GM19455 (cell line): Measurements from ENCODE around the gene CBARP.
A peak's percentile ranks its signal among the peaks of the same experiment; 100 is the strongest.

ENCODE experiments used
- ATAC-seq: cut with Tn5 transposase; IDR thresholded peaks from one replicate; pipeline ENCODE4 v1.9.1; 2021; ENCODE audit not compliant: unreplicated experiment

The CBARP gene

DNA sequence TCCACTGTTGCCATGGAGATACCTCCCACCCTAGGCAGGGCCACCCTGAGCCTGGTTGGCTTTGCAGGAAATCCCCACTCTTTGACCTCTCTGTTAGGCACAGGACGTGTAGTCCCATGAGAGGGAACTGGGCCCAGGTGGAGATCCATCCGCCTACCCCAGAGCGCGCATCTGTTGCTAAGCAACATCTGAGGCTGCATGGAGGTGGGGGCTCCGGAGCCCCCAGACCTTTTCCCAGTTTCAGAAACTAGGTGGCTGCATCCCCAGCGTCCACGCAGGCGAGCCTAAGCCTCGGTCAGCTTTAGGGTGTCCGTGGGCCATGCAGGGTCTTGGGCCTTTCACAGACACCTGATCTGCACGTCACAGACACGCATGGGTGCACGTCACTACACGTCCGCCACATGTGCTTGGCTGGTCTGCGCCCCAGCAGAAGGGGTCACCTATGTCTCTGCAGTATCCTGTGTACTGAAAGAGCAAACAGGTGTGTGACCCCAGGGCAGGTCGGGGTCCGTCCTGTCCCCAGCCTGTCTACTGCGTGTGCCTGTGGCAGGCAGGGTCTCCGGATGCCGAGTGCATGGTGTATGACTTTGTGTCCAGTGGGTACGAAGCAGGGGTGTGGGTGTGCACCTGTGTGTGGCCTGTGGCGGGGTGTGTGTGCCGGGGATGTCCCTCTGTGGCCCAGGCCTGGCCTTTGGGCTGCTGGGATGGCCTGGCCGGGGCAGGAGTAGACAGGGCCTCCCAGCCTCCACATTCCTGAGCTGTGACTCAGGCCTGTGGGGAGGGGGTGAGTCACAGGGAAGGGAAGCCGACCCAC lies 27.2 kb upstream of the CBARP start:
- ATAC-seq = no peak

DNA sequence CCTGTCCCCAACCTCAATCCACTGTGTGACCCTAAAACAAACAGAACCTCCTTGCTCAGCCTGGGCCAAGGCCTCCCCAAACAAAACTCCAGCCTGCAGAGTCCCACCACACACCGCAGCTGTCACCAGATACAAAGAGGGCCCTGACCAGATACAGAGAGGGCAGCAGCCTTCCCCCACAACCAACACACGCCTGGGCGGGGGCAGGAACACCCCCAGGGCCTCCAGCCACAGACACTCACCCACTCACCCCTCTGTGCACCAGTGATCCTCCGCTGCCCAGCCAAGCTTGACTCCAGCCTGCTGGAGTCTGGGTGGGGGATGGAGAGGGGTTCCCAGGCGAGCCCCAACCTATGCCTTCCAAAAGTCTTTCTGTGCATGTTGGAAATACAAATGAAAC lies 25.4 kb upstream of the CBARP start:
- no peak for ATAC-seq

DNA sequence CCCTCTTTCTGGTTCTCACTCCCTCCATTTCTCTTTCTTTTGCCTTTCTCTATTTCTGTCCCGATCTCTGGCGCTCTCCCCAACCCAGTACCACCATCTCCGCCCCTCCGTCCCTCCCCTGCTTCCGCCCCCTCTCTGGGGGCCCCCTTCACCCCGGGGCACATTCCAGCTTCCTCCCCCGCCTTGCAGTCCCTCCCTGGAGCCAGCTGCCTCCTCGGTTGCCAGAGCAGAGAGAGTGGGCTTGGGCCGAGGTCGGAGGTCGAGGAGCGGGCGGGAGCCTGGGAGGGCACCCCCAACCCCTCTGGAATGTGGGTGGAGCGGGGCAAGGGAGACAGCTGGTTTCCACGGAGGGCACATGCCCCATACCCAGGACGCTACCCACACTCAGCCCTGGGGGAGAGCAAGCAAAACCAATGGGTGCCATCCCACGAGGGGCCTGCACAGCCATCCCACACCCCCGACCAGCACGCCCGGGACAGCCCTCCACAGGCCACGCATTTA lies 24.9 kb upstream of the CBARP start:
- ATAC-seq = no peak

DNA sequence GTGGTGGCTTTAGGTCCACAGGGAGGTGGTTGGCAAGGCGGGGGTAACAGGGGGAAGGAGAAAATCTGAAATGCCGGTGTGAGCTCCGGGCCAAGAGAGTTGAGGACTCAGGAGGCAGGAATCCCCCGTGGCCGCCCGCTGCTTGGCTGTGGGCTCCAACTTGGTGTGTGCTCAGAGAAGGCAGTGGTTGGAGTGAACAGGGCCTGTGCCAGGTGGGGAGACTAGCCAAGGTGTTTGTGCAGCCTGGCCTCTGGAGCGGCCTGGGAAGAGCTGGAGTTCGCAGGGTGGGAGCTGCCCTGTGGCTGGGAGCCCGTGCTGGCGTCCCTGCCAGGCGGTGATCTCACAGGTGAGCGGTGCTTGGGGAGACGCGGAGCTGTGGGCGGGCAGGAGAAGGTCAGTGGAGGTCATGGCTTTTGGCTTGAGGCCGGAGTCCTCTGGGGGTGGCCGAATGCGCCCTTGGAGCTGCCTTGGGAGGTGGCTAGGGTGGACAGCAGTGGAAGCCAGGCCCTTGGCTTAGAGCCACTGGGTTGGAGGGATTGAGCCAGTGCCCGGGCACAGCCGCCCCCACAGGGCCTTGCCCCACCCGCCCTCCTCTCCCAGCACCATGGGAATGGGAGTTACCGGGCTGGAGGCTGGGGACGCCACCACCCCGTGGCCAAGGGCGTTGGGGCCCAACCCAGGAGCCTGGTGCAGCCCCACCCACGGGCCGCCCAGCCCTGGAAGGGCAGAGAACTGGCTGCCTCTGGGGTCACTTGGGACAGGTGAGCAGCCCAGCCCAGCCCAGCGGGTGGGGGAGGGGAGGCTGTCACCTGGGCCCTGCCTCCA lies 24.2 kb upstream of the CBARP start:
- ATAC-seq = no peak

DNA sequence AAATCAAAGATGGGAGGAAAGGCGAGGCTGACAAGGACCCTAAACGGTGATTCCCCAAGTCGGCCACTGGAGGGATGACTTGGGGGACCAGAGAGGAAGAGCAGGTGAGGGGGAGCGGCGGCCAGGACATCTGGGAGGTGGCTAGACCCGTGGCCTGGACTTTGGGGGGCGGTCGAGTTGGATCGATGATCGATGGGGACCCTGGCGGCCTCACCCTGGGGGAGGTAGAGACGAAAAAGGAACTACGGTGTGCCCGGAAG lies 23.7 kb upstream of the CBARP start:
- no peak for ATAC-seq

DNA sequence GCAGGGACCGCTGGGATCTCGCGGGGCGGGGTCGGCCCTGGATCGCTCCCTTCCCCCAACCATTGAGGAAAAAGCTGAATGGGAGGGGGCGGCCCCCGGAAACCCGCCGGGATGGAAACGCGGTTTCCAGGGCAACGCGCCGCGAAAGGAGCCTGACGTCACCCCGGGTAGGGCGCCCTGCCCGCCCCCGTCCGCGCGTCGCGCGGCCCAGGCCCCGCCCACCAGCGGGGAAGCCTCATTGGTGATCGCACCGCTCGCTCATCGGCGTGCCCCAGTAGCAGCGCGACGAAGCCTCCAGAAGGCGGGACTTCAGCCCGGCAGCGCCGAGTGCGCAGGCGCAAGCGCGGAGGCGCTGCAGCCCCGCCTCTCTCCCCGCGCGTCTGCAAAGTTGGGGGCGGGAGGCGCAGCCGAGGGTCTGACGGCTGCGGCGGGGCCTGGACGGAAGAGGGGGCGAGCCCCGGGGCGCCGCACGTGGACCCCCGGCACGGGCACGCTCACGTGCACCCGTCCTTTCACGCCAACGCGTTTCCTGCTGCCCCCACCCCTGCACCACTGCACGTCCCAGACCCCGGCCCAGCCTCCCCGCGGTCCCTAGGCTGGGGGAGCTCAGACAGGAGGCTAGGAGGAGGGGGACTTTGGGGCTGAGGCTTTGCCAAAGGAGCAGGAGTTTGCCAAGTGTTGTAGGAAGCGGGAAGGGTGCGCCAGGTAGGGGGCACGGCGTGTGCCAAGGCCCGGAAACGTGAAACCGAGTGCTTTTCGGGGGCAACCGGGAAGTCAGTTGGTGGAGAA lies 23.1 kb upstream of the CBARP start:
- ATAC-seq = peak; percentile 50

DNA sequence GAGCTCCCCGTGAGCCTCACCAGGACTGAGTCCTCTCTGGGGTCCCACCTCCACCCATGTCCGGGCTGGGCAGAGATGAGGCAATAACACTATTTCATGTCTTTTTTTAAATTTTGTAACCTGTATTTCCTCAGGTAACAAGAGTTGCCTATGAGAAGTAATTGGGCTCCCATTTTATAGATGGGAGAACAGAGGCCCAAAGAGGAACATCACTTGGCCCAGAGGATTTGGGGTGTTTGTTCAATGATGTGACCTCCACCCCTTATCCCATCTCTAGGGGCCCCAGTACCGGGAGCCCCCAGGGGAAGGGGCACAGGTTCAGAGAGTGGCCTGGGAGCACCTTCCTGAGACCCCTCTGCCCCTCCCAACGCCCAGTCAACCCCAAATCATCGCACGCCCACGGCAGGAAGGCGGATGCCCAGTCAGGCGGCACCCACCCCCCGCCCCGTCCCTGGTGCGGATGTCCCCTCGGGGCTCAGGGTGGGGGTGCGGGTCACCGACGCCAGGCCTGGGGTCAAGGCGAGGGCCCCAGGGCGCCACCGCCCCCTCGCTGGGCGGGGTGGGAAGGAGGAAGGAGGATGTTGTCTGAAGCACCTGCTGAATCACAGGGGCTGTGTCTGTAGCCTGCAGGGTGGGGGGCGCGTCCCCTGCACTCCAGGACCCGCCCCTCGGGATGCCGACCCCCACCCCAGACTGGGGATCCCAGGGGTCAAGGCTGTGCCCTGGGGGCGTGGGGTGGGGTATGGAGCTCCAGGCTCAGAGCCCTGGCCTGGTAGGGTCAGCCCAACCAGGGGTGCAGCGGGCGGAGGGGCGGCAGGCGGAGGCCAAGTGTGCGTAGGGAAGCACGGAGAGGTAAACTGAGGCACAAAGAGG lies 22.3 kb upstream of the CBARP start:
- ATAC-seq = peak; percentile 6

DNA sequence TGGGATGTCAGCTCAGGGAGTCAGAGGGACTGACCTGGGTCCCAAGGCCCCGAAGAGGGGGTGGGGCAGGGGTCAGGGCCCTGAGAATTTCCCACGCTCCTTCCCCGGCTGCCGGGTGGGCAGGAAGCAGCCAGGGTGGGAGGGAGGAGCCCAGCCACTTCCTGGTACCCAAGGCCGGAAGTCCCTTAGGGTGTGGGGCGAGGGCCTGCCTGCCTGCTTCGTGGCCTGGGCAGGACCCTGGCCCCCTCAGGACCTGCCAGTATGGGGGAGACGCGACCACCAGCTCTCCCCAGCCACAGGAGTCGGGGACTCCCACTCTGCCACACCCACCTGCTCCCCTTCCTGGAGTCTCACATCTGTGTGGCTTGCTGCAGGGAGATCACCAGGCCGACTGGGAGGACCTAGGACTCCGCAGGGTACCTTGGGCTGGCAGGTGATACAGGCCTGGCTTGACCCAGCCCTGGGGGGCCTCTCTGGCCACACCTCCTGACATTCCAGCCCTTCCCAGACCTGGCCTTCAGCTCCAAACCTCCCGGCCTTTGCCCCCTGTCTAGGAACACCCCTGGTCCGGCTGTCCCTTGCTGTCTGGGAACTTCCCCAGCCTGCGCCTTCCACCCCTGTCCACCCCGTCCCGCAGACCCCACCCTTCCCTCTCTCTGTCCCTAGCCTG lies 21.5 kb upstream of the CBARP start:
- ATAC-seq = no peak

DNA sequence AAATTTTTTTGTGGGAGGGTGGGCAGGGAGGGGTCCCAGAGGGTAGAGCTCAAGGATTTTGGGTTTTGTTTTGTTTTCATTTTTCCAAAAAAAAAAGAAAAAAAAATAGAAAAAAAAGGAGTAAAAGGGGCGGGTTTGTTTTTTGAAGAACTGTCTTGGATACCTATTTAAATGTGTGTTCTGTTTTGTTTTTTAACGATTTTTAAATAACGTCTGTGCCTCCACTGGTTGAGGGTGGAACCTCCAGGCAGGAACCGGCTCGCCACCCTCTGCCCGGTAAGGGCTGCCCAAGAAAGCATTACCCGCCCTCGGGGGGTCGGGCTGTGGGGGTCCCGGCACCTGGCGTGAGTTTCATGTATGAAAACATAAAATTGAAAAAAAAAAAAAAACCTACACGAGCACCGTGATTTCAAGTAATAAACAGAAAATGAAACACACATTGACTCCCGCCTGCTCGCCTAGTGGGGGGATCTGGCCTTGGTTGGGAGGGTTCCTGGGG lies 21.0 kb upstream of the CBARP start:
- no peak for ATAC-seq

DNA sequence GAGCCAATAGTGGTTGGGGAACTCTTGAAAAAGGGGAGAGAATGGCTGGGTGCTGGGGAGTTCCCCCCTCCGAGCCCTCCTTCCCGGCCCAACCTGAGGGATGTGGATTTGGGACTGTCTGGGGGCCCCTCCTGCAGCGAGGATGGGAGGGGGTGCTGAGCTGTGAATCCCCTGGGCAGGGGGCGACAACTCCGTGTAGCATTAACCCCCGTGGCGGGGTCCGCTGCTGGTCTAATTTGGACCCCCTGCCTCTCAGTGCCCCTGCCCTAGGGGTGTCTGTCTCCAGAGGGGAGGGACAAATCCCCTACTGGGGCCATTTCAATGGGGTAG lies 20.3 kb upstream of the CBARP start:
- ATAC-seq = no peak

DNA sequence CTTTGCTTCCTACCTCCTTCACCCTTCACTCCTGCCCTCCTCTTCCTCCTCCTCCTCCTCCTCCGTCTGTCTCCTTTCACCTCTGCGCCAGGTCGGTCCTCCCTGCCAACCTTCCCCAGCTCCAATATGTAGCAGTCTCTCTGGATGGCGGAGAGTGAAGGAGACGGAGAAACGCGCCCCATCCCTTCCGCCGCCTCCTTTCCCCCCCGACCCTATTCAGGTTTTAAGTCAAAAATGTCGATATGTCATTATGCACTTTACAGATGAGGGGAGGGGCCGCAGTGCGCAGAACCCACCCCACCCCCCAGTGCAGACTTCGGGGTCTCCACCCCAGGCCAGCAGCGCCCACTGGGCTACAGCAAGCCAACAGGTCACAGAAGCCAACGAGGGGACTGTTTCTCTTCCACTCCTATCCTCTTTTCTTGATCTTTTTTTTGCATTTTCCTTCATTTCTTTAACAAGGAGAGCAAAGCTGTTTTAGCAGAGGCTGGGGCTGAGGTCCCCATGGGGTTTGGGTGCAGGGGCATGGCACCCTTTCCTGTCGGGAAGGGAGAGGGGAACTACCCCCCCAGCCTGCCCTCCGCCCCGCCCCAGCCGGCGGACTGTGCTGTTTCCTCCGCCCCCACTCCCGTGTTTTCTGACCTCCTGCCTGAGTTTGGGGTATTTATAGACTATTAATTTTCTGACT lies 19.8 kb upstream of the CBARP start:
- no peak for ATAC-seq

DNA sequence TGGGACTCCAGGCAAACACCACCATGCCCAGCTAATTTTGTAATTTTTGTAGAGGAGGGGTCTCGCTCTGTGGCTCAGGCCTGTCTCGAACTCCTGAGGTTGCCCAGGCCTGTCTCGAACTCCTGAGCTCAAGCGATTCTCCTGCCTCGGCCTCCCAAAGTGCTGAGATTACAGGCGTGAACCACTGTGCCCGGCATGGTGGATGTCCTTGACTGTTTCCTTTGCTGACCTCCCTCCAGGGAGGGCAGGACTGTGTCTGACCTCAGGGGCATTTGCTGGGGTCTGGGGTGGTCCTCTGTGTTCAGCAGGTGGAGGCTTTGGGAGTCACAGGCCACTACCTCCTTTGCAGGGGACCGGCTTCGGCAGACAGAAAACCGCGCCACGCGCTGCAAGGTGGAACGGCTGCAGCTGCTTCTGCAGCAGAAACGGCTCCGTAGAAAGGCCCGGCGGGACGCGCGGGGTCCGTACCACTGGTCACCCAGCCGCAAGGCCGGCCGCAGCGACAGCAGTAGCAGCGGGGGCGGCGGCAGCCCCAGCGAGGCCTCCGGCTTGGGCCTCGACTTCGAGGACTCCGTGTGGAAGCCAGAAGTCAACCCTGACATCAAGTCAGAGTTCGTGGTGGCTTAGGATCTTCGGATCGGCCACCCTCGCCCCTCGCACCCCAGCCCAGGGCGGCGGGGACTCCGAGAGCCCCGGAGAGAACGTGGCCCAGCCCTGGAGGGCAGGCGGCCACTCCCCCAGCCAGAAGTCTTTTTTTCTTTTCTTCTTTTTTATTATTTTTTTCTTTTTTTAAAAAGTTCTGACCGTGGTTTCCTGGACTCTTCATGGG lies 19.1 kb upstream of the CBARP start:
- ATAC-seq = no peak

DNA sequence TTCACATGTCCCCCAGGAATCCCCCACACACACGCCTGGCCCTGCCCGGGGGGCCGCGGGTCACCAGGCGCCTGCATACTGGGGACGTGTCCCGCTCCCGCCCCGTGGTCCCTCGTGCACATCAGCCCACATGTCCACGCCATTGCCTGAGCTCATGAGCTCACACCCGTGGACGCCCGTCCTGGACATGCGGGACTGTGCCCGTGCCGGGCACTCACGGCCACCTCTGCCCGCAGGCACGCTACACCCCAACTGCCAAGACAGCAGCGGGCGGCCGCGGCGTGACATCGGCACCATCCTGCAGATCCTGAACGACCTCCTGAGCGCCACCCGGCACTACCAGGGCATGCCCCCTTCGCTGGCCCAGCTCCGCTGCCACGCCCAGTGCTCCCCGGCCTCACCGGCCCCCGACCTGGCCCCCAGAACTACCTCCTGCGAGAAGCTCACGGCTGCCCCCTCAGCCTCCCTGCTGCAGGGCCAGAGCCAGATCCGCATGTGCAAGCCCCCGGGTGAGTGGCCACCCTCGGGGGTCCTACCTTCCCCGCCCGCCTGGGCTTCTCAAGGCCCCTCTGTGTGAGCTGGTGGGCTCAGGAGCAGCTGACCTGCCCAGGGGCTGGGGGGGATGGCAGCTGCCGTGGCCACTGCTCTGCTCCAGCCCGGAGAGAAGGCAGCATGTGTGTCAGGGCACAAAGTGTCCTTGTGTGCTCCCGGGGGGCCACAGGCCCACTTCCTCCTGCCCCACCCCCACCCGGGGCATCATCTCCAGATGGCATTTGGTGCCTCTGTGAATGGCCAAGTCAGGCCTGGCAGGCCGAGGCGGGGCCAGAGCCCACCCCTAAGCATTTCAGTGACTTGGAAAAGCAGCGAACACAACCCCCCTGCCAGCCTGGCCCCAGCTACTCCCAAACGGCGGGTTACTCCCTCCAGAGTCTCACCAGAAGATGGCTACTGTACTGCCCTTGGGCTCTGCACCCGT lies 17.7 kb upstream of the CBARP start:
- ATAC-seq = no peak

DNA sequence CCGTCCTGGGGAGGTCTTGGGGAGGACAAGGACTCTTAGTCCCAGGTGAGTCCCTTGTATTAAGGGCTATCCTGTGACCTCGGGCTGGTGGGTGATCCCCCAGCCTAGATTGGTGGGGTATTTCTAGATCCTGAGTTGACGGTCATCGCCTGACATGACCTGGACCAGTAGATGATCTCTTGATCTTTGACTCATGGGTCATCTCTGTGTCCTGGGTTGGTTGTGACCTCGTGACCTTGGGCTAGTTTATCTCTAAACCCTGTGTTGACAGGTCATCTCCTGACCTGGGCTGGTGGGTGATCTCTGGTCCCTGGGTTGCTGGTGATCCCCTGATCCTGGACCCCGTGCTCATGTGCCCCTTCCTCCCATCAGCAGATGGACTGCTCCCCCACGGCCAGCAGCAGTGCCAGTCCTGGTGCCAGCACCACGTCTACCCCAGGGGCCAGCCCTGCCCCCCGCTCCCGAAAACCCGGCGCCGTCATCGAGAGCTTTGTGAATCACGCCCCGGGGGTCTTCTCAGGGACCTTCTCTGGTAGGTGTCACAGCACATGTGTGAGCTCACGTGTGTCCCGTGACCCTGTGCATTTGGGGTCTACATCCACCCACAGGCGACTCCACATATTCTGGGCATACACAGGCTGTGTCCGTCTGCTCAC lies 16.9 kb upstream of the CBARP start:
- no peak for ATAC-seq

DNA sequence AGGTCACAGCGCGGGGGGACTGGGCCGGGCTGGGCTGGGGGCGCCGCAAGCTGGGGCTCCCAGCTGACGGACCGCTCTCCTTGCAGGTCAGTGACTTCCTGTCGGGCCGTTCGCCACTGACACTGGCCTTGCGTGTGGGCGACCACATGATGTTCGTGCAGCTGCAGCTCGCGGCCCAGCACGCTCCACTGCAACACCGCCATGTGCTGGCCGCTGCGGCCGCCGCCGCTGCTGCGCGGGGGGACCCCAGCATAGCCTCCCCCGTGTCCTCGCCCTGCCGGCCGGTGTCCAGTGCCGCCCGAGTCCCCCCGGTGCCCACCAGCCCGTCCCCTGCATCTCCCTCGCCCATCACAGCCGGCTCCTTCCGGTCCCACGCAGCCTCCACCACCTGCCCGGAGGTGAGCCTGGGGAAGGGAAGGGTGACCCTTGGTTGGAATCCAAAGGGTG lies 16.3 kb upstream of the CBARP start:
- no peak for ATAC-seq

DNA sequence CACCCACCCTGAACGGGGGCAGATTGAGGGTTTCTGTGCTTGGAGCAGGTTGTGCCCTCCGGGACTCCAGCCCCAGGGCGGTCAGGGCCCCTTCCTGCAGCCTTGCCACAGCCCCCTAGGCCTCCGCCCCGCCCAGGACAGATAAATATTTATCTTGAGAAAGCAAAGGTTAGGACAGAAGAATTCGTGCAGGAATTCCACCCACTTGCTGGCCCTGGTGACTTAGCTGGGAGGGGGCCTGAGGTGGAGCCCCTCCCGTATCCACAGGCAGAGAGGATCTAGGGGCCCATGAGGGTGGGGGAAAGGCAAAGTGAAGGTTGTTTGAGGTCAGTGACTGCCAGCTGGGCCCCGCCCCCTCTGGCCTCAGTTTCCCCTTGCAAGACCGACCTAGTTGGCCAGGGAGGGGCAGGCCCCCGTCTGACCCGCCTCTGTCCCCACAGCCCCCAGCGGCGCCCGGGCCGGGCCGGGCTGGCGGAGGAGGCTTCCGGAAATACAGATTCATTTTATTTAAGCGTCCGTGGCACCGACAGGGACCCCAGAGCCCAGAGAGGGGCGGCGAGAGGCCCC lies 15.8 kb upstream of the CBARP start:
- ATAC-seq = no peak
